Upper lobe of left lung (tissue), 4 donors: Measurements from ENCODE around the gene IL12RB2.

ENCODE experiments used
- POLR2A ChIP-seq, 4 donors: fragments of 450-650 bp; IDR thresholded peaks; one replicate each; pipeline ENCODE4 v1.5.1; 2016 to 2017; ENCODE audit warnings: antibody characterized with exemption in 4 of 4, mild to moderate bottlenecking in 2 of 4
- POLR2AphosphoS5 ChIP-seq, 2 donors: sonication (generic); formaldehyde crosslinking; IDR thresholded peaks; one replicate each; pipeline ENCODE4 v1.5.1; 2017; ENCODE audit warnings: antibody characterized with exemption in 2 of 2

- TF ChIP-seq POLR2AphosphoS5 (IDR thresholded peaks at IDR 0.05) (no peak), POLR2A (IDR thresholded peaks at IDR 0.05) (no peak)
Observed at GRCh38 chr1:67264152-67264551, 43.5 kb upstream of the IL12RB2 start.
